Epithelial cell of esophagus (primary cell): ENCODE data around the gene KRTAP10-2.
"Not testable (repeated sequence)": the region's sequence is repeated elsewhere in the genome, so short reads cannot be mapped to it uniquely, and the experiment has no call there.

Experiments used
- DNase-seq: peaks from one replicate; pipeline ENCODE4 v3.0.0; 2010; ENCODE audit warnings: low read depth
- H3K4me3 ChIP-seq: 2 replicates; pipeline ENCODE4 v1.5.1; 2011; ENCODE audit warnings: mild to moderate bottlenecking, low read length, control low read depth
- TF ChIP-seq, protein P1 (sequence below): IDR thresholded peaks from 2 replicates; pipeline ENCODE4 v1.5.1; 2011; ENCODE audit warnings: low read depth, mild to moderate bottlenecking, low read length, control low read depth, inconsistent platforms; ENCODE audit not compliant: insufficient read depth; ENCODE audit errors: missing control alignments

Gene KRTAP10-2, protein sequence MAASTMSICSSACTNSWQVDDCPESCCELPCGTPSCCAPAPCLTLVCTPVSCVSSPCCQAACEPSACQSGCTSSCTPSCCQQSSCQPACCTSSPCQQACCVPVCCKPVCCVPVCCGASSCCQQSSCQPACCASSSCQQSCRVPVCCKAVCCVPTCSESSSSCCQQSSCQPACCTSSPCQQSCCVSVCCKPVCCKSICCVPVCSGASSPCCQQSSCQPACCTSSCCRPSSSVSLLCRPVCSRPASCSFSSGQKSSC

DNA sequence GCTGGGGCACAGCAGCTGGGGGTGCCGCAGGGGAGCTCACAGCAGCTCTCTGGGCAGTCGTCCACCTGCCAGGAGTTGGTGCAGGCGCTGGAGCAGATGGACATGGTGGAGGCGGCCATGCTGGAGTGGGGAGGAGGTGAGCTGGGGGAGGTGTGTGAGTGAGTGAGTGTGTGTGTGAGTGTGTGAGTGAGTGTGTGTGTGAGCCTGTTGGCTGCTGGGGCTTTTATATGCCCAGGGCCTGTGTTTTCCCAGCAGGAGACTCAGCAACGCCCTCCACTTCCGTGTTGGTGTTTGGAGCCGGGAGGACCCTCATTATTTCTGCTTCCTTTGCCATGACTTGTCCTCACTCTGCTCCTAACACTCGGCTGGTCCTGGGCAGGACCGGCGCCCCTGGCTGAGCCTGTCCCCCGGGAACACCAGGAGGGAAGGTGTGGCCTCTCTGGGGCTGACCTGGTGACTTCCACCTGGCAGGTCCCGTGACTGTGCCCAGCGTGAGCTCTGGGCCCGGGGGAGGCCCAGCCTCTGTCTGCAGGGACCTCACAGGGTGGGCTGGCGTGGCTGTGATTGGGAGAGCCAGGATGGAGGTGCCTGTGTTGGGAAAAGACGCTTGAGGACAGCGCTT is at the start of gene KRTAP10-2:
Gene KRTAP10-2 (minus strand): TSS at position 166 of the 622 bp plus-strand sequence. CDS start 47 bp downstream, at position 119.
- TF ChIP-seq, protein P1, sequence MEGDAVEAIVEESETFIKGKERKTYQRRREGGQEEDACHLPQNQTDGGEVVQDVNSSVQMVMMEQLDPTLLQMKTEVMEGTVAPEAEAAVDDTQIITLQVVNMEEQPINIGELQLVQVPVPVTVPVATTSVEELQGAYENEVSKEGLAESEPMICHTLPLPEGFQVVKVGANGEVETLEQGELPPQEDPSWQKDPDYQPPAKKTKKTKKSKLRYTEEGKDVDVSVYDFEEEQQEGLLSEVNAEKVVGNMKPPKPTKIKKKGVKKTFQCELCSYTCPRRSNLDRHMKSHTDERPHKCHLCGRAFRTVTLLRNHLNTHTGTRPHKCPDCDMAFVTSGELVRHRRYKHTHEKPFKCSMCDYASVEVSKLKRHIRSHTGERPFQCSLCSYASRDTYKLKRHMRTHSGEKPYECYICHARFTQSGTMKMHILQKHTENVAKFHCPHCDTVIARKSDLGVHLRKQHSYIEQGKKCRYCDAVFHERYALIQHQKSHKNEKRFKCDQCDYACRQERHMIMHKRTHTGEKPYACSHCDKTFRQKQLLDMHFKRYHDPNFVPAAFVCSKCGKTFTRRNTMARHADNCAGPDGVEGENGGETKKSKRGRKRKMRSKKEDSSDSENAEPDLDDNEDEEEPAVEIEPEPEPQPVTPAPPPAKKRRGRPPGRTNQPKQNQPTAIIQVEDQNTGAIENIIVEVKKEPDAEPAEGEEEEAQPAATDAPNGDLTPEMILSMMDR, result no peak
- DNase-seq, result no peak
- no peak within 1 kb of the TSS for H3K4me3 ChIP-seq

DNA sequence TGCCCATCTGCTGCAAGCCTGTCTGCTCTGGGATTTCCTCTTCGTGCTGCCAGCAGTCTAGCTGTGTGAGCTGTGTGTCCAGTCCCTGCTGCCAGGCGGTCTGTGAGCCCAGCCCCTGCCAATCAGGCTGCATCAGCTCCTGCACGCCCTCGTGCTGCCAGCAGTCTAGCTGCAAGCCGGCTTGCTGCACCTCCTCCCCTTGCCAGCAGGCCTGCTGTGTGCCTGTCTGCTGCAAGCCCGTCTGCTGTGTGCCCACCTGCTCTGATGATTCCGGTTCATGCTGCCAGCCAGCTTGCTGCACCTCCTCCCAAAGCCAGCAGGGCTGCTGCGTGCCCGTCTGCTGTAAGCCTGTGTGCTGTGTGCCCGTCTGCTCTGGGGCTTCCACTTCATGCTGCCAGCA is 49.8 kb upstream of the KRTAP10-2 start:
- H3K4me3 ChIP-seq, DNase-seq: not testable (repeated sequence)

DNA sequence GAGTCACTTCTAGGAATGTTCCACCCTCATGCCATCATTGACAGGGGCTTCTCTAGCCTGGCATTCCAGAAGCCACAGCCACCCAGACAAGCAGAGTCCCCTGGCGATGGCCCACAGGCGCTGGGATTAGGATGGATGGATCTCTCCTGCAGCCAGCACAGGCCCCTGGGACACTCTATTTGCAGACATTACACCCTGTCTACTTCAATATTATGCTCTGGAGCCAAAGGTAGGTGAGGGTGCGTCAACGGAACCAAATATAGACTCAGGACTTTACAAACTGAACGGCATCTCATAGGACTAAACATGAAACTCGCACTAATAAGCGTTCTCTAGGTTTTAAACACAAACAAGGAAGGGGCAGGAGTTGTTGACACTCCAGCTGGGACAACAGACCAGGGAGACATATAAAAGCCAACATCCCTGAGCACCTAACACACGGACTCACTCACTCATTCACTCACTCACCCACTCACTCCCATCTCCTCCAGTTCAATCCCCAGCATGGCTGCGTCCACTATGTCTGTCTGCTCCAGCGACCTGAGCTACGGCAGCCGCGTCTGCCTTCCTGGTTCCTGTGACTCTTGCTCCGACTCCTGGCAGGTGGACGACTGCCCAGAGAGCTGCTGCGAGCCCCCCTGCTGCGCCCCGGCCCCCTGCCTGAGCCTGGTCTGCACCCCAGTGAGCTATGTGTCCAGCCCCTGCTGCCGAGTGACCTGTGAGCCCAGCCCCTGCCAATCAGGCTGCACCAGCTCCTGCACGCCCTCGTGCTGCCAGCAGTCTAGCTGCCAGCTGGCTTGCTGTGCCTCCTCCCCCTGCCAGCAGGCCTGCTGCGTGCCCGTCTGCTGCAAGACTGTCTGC is 49.0 kb upstream of the KRTAP10-2 start, which contains the start of gene KRTAP10-7:
Gene KRTAP10-7 (plus strand): TSS at position 480 of the 861 bp plus-strand sequence. CDS start 25 bp downstream, at position 505.
- DNase-seq, H3K4me3 ChIP-seq: not testable (repeated sequence)

DNA sequence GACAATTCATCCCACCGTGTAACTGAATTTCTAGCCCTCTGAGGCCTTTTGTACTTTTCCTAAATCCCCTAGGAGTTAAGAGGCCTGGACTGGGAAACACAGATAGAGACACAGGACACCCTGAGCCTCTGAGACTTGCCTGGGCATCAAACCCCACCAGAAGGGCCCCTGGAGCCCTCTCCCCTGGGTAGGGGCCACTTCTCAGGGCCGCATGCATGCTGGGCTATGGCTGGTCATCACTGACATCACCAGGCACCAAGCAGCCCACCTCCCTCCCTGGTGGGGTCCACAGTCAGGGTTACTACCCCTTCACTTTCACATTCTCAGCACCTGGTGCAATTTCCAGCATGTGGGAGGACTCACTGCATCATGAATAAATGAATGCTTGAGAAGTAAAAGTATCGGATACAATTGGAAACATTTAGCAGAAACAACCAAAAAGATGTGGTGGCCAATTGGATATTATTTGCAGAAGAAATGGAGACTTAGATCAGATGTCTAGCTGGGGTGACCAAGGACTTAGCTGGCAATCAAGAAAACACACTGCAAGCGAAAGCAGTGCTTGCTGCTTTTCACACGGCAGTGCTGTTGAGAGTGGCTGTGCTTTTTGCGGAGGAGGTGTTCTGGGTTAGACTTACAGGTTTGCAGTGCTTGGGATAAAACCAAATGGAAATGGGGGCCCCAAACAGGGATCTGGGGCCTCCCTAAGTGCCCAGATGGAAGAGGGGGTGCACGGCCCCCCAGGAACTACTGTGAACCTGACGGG is 48.1 kb upstream of the KRTAP10-2 start:
- TF ChIP-seq, protein P1, result no peak
- no peak for DNase-seq
- H3K4me3 ChIP-seq, result no peak overlapping the region

DNA sequence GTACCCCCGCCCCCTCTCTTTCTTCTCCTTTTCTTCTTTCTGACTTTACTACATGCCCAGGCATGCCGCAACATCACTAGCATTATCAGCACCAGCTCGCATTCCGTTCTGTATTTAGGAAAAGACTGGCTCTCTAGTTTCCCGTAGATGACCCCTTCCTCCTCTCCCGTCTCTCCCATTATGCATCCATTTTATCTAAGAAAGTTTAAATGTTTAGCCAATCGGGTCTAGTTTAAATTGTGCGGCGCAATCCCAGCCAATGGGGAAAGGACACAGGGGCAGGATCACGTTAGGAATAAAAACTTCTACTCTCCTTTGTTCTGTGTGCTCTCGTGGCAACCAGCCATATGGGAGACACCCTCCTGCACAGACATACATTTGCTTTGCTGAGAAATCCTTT is 46.8 kb upstream of the KRTAP10-2 start:
- DNase-seq, result no peak
- no peak overlapping the region for H3K4me3 ChIP-seq
- TF ChIP-seq, protein P1, result no peak

DNA sequence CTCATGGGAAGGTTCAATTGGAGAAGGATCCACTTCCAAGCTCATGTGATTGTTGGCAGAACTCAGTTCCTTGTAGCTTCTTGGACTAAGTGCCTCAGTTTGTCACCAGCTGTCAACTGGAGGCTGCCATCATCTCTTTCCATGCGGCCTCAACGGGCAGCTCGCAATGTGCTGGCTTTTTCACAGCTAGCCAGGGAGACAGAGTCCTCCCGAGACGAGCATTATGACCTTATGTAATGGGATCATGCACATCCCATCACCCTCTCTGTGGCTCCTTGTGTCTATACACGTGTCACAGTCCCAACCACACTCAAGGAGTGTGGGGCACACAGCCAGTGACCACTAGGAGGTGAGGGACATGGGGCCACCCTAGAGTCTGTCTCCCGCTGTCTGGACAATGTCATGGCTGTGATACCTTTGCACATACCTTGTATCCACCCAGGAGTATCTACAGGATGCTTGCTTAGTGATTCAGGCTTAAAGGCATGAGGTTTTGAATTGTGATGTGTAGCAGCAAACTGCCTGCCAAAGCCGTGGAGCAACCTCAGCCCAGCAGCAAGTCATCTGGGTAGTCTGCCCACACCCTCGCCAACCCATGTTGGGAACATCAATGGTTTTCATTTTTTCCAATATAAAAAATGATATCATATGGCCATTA is 44.9 kb upstream of the KRTAP10-2 start:
- H3K4me3 ChIP-seq, result no peak overlapping the region
- TF ChIP-seq, protein P1, result no peak
- DNase-seq, result peak; percentile 36

DNA sequence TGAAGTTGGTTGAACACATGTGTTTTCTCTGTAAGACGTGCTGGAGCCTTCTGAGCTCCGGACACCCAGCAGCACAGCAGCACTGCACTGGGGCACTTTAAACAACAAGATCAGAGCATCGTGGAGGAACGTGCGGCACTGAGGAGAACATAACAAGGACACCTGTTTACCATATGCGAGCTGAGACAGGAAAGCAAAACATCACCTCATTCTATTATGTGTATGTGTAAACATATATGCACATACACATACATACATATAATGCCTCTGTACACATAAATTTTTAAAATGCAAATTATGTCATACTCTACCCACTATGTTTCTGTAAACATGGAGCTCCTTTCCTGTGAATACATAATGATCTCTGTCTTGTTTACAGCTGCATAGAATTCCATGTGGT is 44.2 kb upstream of the KRTAP10-2 start:
- DNase-seq, result no peak
- H3K4me3 ChIP-seq, result no peak overlapping the region

More for the DNA sequence above, 44.2 kb upstream of the KRTAP10-2 start:
- TF ChIP-seq, protein P1, result no peak
